GM12801 (cell line): Measurements from ENCODE around the gene MAT1A.

Experiments used
- TF ChIP-seq, protein P1 (sequence below): IDR thresholded peaks from one replicate; pipeline ENCODE4 v1.5.1; 2011; ENCODE audit warnings: control low read depth; ENCODE audit not compliant: insufficient read length; ENCODE audit errors: extremely low read depth

Gene MAT1A

DNA sequence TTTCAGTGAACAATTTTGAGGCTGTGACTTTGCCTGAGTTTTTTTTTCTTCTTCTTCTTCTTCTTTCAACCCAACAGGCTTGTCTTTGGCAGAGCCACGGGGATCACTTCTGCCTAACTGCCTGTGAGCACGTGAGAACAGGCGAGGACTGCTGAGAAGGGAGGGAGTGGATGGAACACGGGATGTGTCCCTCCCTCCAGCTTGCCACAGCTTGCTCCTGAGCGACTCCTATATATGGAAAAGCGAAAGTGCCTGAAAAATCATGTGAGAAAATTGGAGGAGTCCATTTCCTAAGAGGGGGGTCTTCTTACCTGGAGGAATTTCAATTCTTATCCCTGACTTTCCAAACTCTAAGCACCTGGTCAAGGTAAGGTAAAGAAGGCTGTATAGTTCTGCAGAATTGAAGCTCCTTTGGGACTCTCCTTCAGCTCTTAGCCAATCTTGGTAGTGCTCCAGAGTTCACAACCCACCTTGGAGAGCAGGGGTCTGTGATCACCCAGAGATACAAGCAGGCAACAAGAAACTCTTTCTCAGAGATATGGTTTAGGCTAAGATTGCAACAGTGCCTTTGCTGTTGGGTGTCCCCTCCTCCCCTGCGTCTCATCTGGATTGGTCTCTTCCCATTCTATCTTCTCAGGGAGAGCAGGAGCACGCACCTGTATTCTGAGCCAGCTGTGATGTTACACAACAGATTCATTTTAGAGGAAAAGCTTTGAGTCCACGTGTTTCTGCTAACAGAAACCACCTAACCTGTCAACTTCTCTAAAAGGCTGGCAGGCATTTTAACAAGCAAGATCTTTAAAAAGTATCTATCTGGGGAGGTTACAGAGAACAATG lies at the start of gene MAT1A:
MAT1A (minus strand) TSS at position 208 of the 837 bp plus-strand sequence. CDS start 235 bp downstream, outside the sequence.
- TF ChIP-seq, protein P1, sequence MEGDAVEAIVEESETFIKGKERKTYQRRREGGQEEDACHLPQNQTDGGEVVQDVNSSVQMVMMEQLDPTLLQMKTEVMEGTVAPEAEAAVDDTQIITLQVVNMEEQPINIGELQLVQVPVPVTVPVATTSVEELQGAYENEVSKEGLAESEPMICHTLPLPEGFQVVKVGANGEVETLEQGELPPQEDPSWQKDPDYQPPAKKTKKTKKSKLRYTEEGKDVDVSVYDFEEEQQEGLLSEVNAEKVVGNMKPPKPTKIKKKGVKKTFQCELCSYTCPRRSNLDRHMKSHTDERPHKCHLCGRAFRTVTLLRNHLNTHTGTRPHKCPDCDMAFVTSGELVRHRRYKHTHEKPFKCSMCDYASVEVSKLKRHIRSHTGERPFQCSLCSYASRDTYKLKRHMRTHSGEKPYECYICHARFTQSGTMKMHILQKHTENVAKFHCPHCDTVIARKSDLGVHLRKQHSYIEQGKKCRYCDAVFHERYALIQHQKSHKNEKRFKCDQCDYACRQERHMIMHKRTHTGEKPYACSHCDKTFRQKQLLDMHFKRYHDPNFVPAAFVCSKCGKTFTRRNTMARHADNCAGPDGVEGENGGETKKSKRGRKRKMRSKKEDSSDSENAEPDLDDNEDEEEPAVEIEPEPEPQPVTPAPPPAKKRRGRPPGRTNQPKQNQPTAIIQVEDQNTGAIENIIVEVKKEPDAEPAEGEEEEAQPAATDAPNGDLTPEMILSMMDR: no peak

GRCh38 chr10:80333983-80334382 lies 44.5 kb upstream of the MAT1A start:
- TF ChIP-seq, protein P1: no peak

DNA sequence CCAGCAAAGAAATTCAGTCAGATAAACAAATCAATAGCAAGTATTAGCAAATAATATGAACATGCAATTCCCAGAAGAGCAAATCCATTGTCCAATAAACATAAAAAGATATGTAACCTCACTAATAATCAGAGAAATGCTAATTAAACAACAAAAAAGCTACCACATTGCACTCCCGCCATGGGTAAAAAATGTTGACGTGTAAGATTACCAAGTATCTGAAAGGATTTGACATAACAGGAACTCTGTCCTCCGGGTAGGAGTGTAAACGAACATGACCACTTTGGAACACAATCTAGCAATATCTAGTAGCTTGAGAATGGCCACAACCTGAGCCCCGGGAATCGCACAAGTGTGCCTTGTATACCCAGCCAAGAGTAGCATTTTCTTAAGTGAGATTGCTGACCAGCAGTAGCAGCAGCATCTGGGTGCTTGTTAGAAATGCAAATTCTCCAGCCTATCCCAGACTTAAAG lies 35.5 kb upstream of the MAT1A start:
- TF ChIP-seq, protein P1: no peak

DNA sequence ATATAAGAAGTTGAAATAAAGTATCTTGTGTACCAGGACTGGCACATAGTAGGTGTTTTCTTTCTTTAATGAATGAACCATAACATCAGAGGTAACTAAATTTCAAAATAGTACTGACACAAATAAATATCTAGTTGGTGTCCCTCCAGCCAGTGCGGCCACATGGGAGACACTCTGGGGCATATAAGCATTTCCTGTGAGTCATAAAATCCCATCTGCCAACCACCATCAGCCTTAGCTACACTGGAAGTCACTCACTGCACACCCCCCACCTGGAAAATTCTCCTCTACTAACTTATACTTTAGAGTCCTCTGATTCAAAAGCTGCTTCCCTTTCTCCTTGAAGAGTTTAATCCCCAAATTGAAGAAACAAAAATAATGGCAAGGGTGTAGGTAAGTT lies 34.6 kb upstream of the MAT1A start:
- TF ChIP-seq, protein P1: no peak

DNA sequence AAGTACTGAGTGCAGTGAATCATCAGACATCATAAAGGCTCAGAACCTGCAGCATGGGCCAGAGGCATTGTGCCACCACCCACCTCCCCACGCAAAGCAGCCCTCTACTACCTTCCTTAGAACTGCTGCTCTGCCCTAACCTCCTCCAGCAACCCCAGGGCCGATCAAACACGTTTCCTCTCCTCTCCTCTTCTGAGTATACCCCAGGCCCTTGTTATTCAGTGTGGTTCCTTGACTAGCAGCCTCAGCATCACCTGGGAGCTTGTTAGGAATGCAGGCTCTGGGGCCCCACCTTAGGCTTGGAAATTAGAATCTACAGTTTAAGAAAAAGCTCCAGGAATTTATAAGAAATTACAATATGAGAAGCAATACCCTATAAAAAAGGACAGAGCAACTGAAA lies 33.9 kb upstream of the MAT1A start:
- TF ChIP-seq, protein P1: no peak

GRCh38 chr10:80322711-80323110 lies 33.3 kb upstream of the MAT1A start:
- TF ChIP-seq, protein P1: no peak

DNA sequence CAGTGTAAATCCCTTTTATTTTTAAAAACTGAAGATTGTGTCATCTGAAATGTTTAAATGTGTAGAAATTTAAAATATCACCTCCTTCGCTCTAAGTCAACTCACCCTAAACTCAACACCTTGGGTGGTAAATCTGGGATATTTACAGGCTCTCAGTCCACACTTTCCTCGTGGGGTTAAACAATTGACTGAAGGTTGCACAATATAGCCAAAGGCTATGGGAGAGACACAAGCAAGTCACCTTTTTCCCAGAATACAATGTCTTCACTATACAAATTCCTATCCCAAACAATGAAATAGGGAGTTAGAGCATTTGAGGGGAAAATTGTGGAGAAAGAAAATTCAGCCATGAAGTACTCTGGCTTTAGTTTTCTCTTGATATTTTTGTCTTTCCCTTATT lies 32.7 kb upstream of the MAT1A start:
- TF ChIP-seq, protein P1: no peak
